Esophagus muscularis mucosa (tissue), 4 donors: ENCODE measurements around the gene RPS2. TPM values are rescaled to one million over a fixed set of nuclear protein-coding genes. Genes with fewer than 3 reads are reported as not detected.
"Not testable (repeated sequence)": the region's sequence is repeated elsewhere in the genome, so short reads cannot be mapped to it uniquely, and the experiment has no call there.

Source experiments
- DNase-seq: peaks from one replicate; pipeline ENCODE4 v3.0.0-alpha.2; 2017; ENCODE audit errors: extremely low spot score
- H3K27ac ChIP-seq, 4 donors: fragments of 200-600 bp; sonication (generic); replicated peaks in 1 of 4; 1 replicate in 3 of 4; 2 replicates in 1 of 4; pipeline ENCODE4 v1.5.1; 2016 to 2019; ENCODE audit warnings: mild to moderate bottlenecking in 1 of 4
- H3K27me3 ChIP-seq, 4 donors: fragments of 200-600 bp; sonication (generic); one replicate each; pipeline versions ENCODE4 v1.5.1 to v1.6.0; 2016 to 2019
- H3K36me3 ChIP-seq, 4 donors: fragments of 200-600 bp; sonication (generic); one replicate each; pipeline ENCODE4 v1.5.1; 2016 to 2019
- H3K4me1 ChIP-seq, 4 donors: fragments of 200-600 bp; sonication (generic); one replicate each; pipeline ENCODE4 v1.5.1; 2016 to 2019
- H3K4me3 ChIP-seq, 4 donors: fragments of 200-600 bp; sonication (generic); 1 replicate in 2 of 4; 2 replicates in 2 of 4; pipeline ENCODE4 v1.5.1; 2016 to 2019; ENCODE audit warnings: mild to moderate bottlenecking in 4 of 4, moderate library complexity in 1 of 4
- H3K9me3 ChIP-seq, 4 donors: fragments of 200-600 bp; sonication (generic); 1 replicate in 3 of 4; 2 replicates in 1 of 4; pipeline ENCODE4 v1.5.1; 2016 to 2019
- CTCF ChIP-seq, 3 experiments: fragments of 200-600 bp in 2 of 3; fragments of 450-650 bp in 1 of 3; sonication (generic) in 2 of 3; IDR thresholded peaks; one replicate each; pipeline ENCODE4 v1.5.1; 2017 to 2019; ENCODE audit warnings: antibody characterized with exemption in 3 of 3, mild to moderate bottlenecking in 2 of 3, moderate library complexity in 1 of 3
- EP300 ChIP-seq: sonication (generic); formaldehyde crosslinking; IDR thresholded peaks from one replicate; pipeline ENCODE4 v1.6.1; 2017; ENCODE audit warnings: antibody characterized with exemption
- POLR2A ChIP-seq: fragments of 450-650 bp; IDR thresholded peaks from one replicate; pipeline ENCODE4 v1.6.1; 2017; ENCODE audit warnings: antibody characterized with exemption, moderate library complexity, mild to moderate bottlenecking, low read depth
- POLR2AphosphoS5 ChIP-seq, 2 donors: sonication (generic); formaldehyde crosslinking; IDR thresholded peaks; one replicate each; pipeline ENCODE4 v1.6.1; 2017; ENCODE audit warnings: antibody characterized with exemption in 2 of 2
- WGBS: methylation state at CpG from one replicate; pipeline ENCODE4 v1.1.5; 2018; 5-methylcytosine and 5-hydroxymethylcytosine counted together
- intact Hi-C: fragments of 100-400 bp; cut with DNase I; formaldehyde crosslinking; loops from one replicate; pipeline ENCODE4 v1.15.1; 2023
- total RNA-seq, 4 donors: library from RNA; depleted of rRNA; stranded (reverse); fragments of >200 nt; gene quantifications; one replicate each; pipeline versions ENCODE4 v1.1.0 to v1.2.1, GENCODE V29; 2016

RPS2 gene
- total RNA-seq, 4 donors from 2014 or later = 1,144 to 2,342 (median 1,414) TPM

- Histone ChIP-seq H3K27ac (peak overlapping the region; percentile 93 to 99 (median 98)), H3K4me3 (peak overlapping the region; percentile 74 to 100 (median 92)), H3K27me3 (no peaks in the 10 kb centered on the region), H3K36me3 (peaks cover 25 to 35% (median 26%) of the 10 kb centered on the region in 4 donors), H3K9me3 (no peaks in the 10 kb centered on the region), H3K4me1 (peaks cover 40 to 61% (median 47%) of the 10 kb centered on the region in 4 donors)
- DNase-seq = no peak
- intact Hi-C loops = no loop called here
- no peak for TF ChIP-seq POLR2A
- peak in 1 of 3 experiments; percentile 21 for TF ChIP-seq CTCF (IDR thresholded peaks at IDR 0.05)
- WGBS = 16% methylated on average over 29 of the region's 44 CpGs
These were observed 670 bp downstream of the RPS2 start for GRCh38 chr16:1963806-1964505.

GRCh38 chr16:1962161-1963153 lies 2.2 kb downstream of the RPS2 start:
- peak overlapping the region in 1 of 4 donors; percentile 44 for H3K27ac ChIP-seq
- WGBS = 89% methylated on average over 16 of the region's 37 CpGs
- H3K9me3 ChIP-seq, intact Hi-C loops, DNase-seq, H3K27me3 ChIP-seq: not testable (repeated sequence)
- H3K36me3 ChIP-seq = peaks cover 25 to 35% (median 26%) of the 10 kb centered on the region in 4 donors
- peak overlapping the region in 1 of 4 donors; percentile 94 for H3K4me3 ChIP-seq
- H3K4me1 ChIP-seq = peaks cover 43 to 71% (median 51%) of the 10 kb centered on the region in 4 donors

GRCh38 chr16:1961651-1962067 lies 3.0 kb downstream of the RPS2 start:
- no peak for DNase-seq
- H3K9me3 ChIP-seq = no peaks in the 10 kb centered on the region
- no peak overlapping the region for H3K4me3 ChIP-seq
- WGBS = 53% methylated on average over 6 of the region's 6 CpGs
- TF ChIP-seq EP300 (no peak), POLR2AphosphoS5 (IDR thresholded peaks at IDR 0.05) (no peak), POLR2A (no peak), CTCF (IDR thresholded peaks at IDR 0.05) (no peak)
- H3K36me3 ChIP-seq = peaks cover 25 to 35% (median 26%) of the 10 kb centered on the region in 4 donors
- no peaks in the 10 kb centered on the region for H3K27me3 ChIP-seq
- no peak overlapping the region for H3K27ac ChIP-seq
- peaks cover 43 to 69% (median 51%) of the 10 kb centered on the region in 4 donors for H3K4me1 ChIP-seq
- intact Hi-C loops = no loop called here

GRCh38 chr16:1960665-1961630 lies 3.7 kb downstream of the RPS2 start:
- Histone ChIP-seq H3K9me3 (no peaks in the 10 kb centered on the region), H3K4me1 (peaks cover 39 to 62% (median 46%) of the 10 kb centered on the region in 4 donors), H3K27me3 (no peaks in the 10 kb centered on the region), H3K36me3 (peaks cover 25 to 35% (median 26%) of the 10 kb centered on the region in 4 donors), H3K4me3 (peak overlapping the region; percentile 69 to 86 (median 79)), H3K27ac (peak overlapping the region in 3 of 4 donors; percentile 86 to 92 (median 87))
- intact Hi-C loops = no loop called here
- DNase-seq = no peak
- TF ChIP-seq POLR2A (no peak), EP300 (no peak), POLR2AphosphoS5 (IDR thresholded peaks at IDR 0.05) (no peak), CTCF (IDR thresholded peaks at IDR 0.05) (no peak)
- 57% methylated on average over 18 of the region's 20 CpGs for WGBS
